IMR-90 (cell line): Measurements from ENCODE around the gene CMIP. TPM values are rescaled to one million over a fixed set of nuclear protein-coding genes. Genes with fewer than 3 reads are reported as not detected.

Experiments
- ATAC-seq: fragments of 200-7000 bp; cut with Tn5 transposase; 2 replicates; pipeline ENCODE4 v1.9.1; 2020; ENCODE audit warnings: low read depth, mild to moderate bottlenecking, moderate library complexity
- BruUV-seq: library from RNA; stranded (reverse); fragments of 400-500 nt; replicated peaks from 2 replicates; lab custom pipeline; 2021; lab: Mats Ljungman, UMichigan
- CTCF ChIA-PET: fragments of 300-600 bp; formaldehyde crosslinking; extraction: SDS; loops from one replicate; lab custom pipeline; 2021; ENCODE audit warnings: antibody characterized with exemption; lab: Yijun Ruan, JAX
- POLR2A ChIA-PET: fragments of 300-600 bp; sonication (Branson Sonifier 250); formaldehyde crosslinking; loops from one replicate; lab custom pipeline; 2022; ENCODE audit warnings: antibody characterized with exemption; ENCODE audit not compliant: unreplicated experiment; lab: Charles Lee
- DNase-seq: peaks from one replicate; pipeline ENCODE4 v3.0.0; 2013
- H2AFZ ChIP-seq: replicated peaks from 2 replicates; pipeline ENCODE3; 2013; ENCODE audit warnings: low read length, mild to moderate bottlenecking; ENCODE audit not compliant: poor library complexity
- H2AK5ac ChIP-seq: 2 replicates; pipeline ENCODE4 v1.6.1; 2013; ENCODE audit warnings: low read depth, low read length, inconsistent platforms
- H2AK9ac ChIP-seq: replicated peaks from 2 replicates; pipeline ENCODE3; 2013; ENCODE audit warnings: mild to moderate bottlenecking, low read depth, low read length, moderate library complexity; ENCODE audit not compliant: poor library complexity
- H2BK120ac ChIP-seq: 2 replicates; pipeline ENCODE4 v1.6.1; 2013; ENCODE audit warnings: low read depth, low read length, inconsistent platforms
- H2BK15ac ChIP-seq: 3 replicates; pipeline ENCODE4 v1.6.1; 2013; ENCODE audit warnings: low read depth, low read length, inconsistent platforms
- H2BK20ac ChIP-seq: 2 replicates; pipeline ENCODE4 v1.6.1; 2013; ENCODE audit warnings: low read depth, mild to moderate bottlenecking, inconsistent platforms, low read length, moderate library complexity
- H2BK5ac ChIP-seq: 2 replicates; pipeline ENCODE4 v1.6.1; 2013; ENCODE audit warnings: mild to moderate bottlenecking, low read depth, low read length, inconsistent platforms; ENCODE audit not compliant: poor library complexity, severe bottlenecking
- H3K14ac ChIP-seq: replicated peaks from 2 replicates; pipeline ENCODE4 v1.6.1; 2013; ENCODE audit warnings: low read depth, low read length, inconsistent platforms
- H3K18ac ChIP-seq: 2 replicates; pipeline ENCODE4 v1.6.1; 2013; ENCODE audit warnings: low read depth, low read length, control low read depth
- H3K23ac ChIP-seq: 2 replicates; pipeline ENCODE4 v1.6.1; 2013; ENCODE audit warnings: low read depth, low read length, inconsistent platforms
- H3K27ac ChIP-seq: 2 replicates; pipeline ENCODE4 v1.5.1; 2013; ENCODE audit warnings: mild to moderate bottlenecking, control low read depth, low read length; ENCODE audit not compliant: insufficient read depth
- H3K27me3 ChIP-seq: 2 replicates; pipeline ENCODE4 v1.6.1; 2013; ENCODE audit warnings: low read length; ENCODE audit not compliant: control insufficient read depth, insufficient read depth
- H3K36me3 ChIP-seq: 2 replicates; pipeline ENCODE4 v1.6.1; 2013; ENCODE audit warnings: low read length, mixed read lengths; ENCODE audit not compliant: control insufficient read depth, insufficient read depth
- H3K4ac ChIP-seq: 2 replicates; pipeline ENCODE4 v1.6.1; 2013; ENCODE audit warnings: low read depth, low read length, inconsistent platforms
- H3K4me1 ChIP-seq: 2 replicates; pipeline ENCODE4 v1.6.1; 2013; ENCODE audit warnings: low read length, mixed read lengths; ENCODE audit not compliant: control insufficient read depth, insufficient read depth
- H3K4me2 ChIP-seq: 2 replicates; pipeline ENCODE4 v1.6.1; 2013; ENCODE audit warnings: low read depth, mild to moderate bottlenecking, control low read depth, low read length, moderate library complexity
- H3K4me3 ChIP-seq: 2 replicates; pipeline ENCODE4 v1.5.1; 2013; ENCODE audit warnings: low read depth, mild to moderate bottlenecking, control low read depth, low read length, moderate library complexity; ENCODE audit not compliant: insufficient read depth
- H3K56ac ChIP-seq: 2 replicates; pipeline ENCODE4 v1.6.1; 2013; ENCODE audit warnings: low read length, inconsistent platforms; ENCODE audit not compliant: insufficient read depth; ENCODE audit errors: extremely low read depth
- H3K79me1 ChIP-seq, 2 experiments: 2 replicates each; pipeline ENCODE4 v1.6.1; 2013; ENCODE audit warnings: low read length in 2 of 2, inconsistent platforms in 1 of 2, low read depth in 1 of 2
- H3K9ac ChIP-seq: 2 replicates; pipeline ENCODE4 v1.6.1; 2013; ENCODE audit warnings: low read depth, low read length, control low read depth
- H3K9me1 ChIP-seq: 2 replicates; pipeline ENCODE4 v1.6.1; 2013; ENCODE audit warnings: low read length, inconsistent platforms; ENCODE audit not compliant: insufficient read depth
- H3K9me3 ChIP-seq: 2 replicates; pipeline ENCODE4 v1.6.1; 2013; ENCODE audit warnings: low read length; ENCODE audit not compliant: control insufficient read depth, insufficient read depth
- H4K20me1 ChIP-seq: 2 replicates; pipeline ENCODE4 v1.6.1; 2013; ENCODE audit warnings: low read length, inconsistent platforms; ENCODE audit not compliant: insufficient read depth
- H4K5ac ChIP-seq: 2 replicates; pipeline ENCODE4 v1.6.1; 2013; ENCODE audit warnings: mild to moderate bottlenecking, low read depth, low read length, control low read depth
- H4K8ac ChIP-seq, 2 experiments: 2 replicates each; pipeline ENCODE4 v1.6.1; 2013; ENCODE audit warnings: low read depth in 2 of 2, low read length in 2 of 2, control low read depth in 1 of 2, inconsistent platforms in 1 of 2
- H4K91ac ChIP-seq: 2 replicates; pipeline ENCODE4 v1.6.1; 2013; ENCODE audit warnings: low read depth, low read length, inconsistent platforms; ENCODE audit not compliant: insufficient read depth
- CHD1 ChIP-seq: IDR thresholded peaks from 2 replicates; pipeline ENCODE4 v1.6.1; 2012; ENCODE audit warnings: low read depth, low read length, improper control_type of control experiment
- FOS ChIP-seq: fragments of 150-350 bp; IDR thresholded peaks from 2 replicates; pipeline ENCODE4 v1.6.1; 2016; ENCODE audit warnings: low read depth, low read length
- RCOR1 ChIP-seq: IDR thresholded peaks from 2 replicates; pipeline ENCODE4 v1.6.1; 2012; ENCODE audit warnings: mild to moderate bottlenecking, low read length, improper control_type of control experiment; ENCODE audit not compliant: insufficient replicate concordance
- RFX5 ChIP-seq: IDR thresholded peaks from 2 replicates; pipeline ENCODE4 v1.8.0; 2012; ENCODE audit warnings: low read depth, mild to moderate bottlenecking, low read length, moderate library complexity
- WGBS, 2 experiments: methylation state at CpG; one replicate each; pipeline versions ENCODE4 v1.1.5 to v1.1.7; 2013; ENCODE audit warnings: missing lambda C conversion rate in 2 of 2; ENCODE audit not compliant: insufficient read length in 1 of 2; ENCODE audit errors: extremely low coverage in 2 of 2; 5-methylcytosine and 5-hydroxymethylcytosine counted together
- dilution Hi-C: fragments of 300-500 bp; cut with HindIII; formaldehyde crosslinking; loops from one replicate; pipeline ENCODE4 v1.14.3; 2018; ENCODE audit warnings: low sequenced_read_pairs; ENCODE audit not compliant: unreplicated experiment
- in situ Hi-C: fragments of 300-500 bp; cut with MboI; formaldehyde crosslinking; loops from 3 replicates; pipeline ENCODE4 v1.14.3; 2019; ENCODE audit warnings: low sequenced_read_pairs, inconsistent platforms, mixed read lengths
- intact Hi-C: fragments of 100-400 bp; cut with micrococcal nuclease; formaldehyde crosslinking; loops from 2 replicates; pipeline ENCODE4 v1.10.0; 2022
- polyA plus RNA-seq, 3 experiments: library from polyadenylated mRNA; depleted of rRNA; stranded (reverse); fragments of >200 nt; gene quantifications; 2 replicates each; pipeline ENCODE4 v1.2.3, GENCODE V29; 2012; ENCODE audit warnings: low replicate concordance in 1 of 3
- total RNA-seq: library from RNA; depleted of rRNA; stranded (reverse); fragments of >200 nt; gene quantifications from 2 replicates; pipeline ENCODE4 v1.2.3, GENCODE V29; 2012

The CMIP gene
- total and polyA plus RNA-seq, 2 of the 4 experiments (the other 2 are of a cell fraction), result 3.2 to 11.6 TPM

GRCh38 chr16:81695321-81696165 lies 250.9 kb downstream of the CMIP start (continued):
- no peak for TF ChIP-seq RCOR1

- Histone ChIP-seq H3K27me3 (no peaks in the 10 kb centered on the region), H3K56ac (no peak overlapping the region), H4K20me1 (peaks cover 26% of the 10 kb centered on the region), H4K8ac (no peak overlapping the region), H2BK5ac (no peak overlapping the region), H2AK5ac (no peak overlapping the region), H3K4me1 (peaks cover 20% of the 10 kb centered on the region), H3K18ac (no peak overlapping the region), H3K27ac (no peak overlapping the region), H3K4me3 (no peak overlapping the region), H4K91ac (no peak overlapping the region), H3K4ac (no peak overlapping the region), H2AK9ac (no peak overlapping the region), H2BK120ac (no peak overlapping the region), H3K9ac (no peak overlapping the region), H2BK20ac (no peak overlapping the region), H2BK15ac (no peak overlapping the region), H2AFZ (no peak overlapping the region), H3K79me1 (peaks cover 0 to 9% of the 10 kb centered on the region in 2 experiments; a peak in 3 of 4 replicates), H3K23ac (no peak overlapping the region), H3K36me3 (peaks cover 31% of the 10 kb centered on the region), H4K5ac (no peak overlapping the region), H3K14ac (no peak overlapping the region), H3K9me1 (peaks cover 21% of the 10 kb centered on the region), H3K4me2 (no peak overlapping the region), H3K9me3 (no peaks in the 10 kb centered on the region)
- 97% methylated on average over 6 of the region's 22 CpGs; no CpG with 5 or more reads in 1 of the 2 experiments for WGBS, 2 experiments
- intact Hi-C loops (no loop called here), dilution Hi-C loops (no loop called here), in situ Hi-C loops (no loop called here)
- CTCF ChIA-PET, result interaction anchor here (1.3 to 1.5 kb wide), 3 partner anchors 8 to 293 kb away, joined by 3 to 8 read pairs (median 4); no protein-coding TSS in a partner anchor
- DNase-seq, result no peak
- no TSS peak for BruUV-seq
- POLR2A ChIA-PET, result no interaction called here
- no peak for TF ChIP-seq FOS
- no peak for TF ChIP-seq CHD1
- no peak for TF ChIP-seq RFX5
- no peak for ATAC-seq
These were observed 251.8 kb downstream of the CMIP start for GRCh38 chr16:81696166-81696960.
